CD4-positive, alpha-beta T cell treated with Interleukin-12 subunit alpha and Interleukin-12 subunit beta, for 1 hour (primary cell): ENCODE data around the gene TTC21A.
"Not testable (repeated sequence)": the region's sequence is repeated elsewhere in the genome, so short reads cannot be mapped to it uniquely, and the experiment has no call there.

Source experiments
- DNase-seq: peaks from one replicate; pipeline ENCODE4 v3.0.0-alpha.2; 2020

The TTC21A gene, protein sequence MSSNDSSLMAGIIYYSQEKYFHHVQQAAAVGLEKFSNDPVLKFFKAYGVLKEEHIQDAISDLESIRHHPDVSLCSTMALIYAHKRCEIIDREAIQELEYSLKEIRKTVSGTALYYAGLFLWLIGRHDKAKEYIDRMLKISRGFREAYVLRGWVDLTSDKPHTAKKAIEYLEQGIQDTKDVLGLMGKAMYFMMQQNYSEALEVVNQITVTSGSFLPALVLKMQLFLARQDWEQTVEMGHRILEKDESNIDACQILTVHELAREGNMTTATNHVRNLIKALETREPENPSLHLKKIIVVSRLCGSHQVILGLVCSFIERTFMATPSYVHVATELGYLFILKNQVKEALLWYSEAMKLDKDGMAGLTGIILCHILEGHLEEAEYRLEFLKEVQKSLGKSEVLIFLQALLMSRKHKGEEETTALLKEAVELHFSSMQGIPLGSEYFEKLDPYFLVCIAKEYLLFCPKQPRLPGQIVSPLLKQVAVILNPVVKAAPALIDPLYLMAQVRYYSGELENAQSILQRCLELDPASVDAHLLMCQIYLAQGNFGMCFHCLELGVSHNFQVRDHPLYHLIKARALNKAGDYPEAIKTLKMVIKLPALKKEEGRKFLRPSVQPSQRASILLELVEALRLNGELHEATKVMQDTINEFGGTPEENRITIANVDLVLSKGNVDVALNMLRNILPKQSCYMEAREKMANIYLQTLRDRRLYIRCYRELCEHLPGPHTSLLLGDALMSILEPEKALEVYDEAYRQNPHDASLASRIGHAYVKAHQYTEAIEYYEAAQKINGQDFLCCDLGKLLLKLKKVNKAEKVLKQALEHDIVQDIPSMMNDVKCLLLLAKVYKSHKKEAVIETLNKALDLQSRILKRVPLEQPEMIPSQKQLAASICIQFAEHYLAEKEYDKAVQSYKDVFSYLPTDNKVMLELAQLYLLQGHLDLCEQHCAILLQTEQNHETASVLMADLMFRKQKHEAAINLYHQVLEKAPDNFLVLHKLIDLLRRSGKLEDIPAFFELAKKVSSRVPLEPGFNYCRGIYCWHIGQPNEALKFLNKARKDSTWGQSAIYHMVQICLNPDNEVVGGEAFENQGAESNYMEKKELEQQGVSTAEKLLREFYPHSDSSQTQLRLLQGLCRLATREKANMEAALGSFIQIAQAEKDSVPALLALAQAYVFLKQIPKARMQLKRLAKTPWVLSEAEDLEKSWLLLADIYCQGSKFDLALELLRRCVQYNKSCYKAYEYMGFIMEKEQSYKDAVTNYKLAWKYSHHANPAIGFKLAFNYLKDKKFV (N-terminal part only)

GRCh38 chr3:39107388-39108199 is at the start of gene TTC21A, which contains the start of gene GORASP1:
TSS of gene TTC21A (plus strand) at chr3:39107680. CDS start at chr3:39107838, 158 bp downstream.
TSS of gene GORASP1 (minus strand) at chr3:39107627. CDS start at chr3:39107541, 86 bp downstream.
- DNase-seq: peak; percentile 75

DNA sequence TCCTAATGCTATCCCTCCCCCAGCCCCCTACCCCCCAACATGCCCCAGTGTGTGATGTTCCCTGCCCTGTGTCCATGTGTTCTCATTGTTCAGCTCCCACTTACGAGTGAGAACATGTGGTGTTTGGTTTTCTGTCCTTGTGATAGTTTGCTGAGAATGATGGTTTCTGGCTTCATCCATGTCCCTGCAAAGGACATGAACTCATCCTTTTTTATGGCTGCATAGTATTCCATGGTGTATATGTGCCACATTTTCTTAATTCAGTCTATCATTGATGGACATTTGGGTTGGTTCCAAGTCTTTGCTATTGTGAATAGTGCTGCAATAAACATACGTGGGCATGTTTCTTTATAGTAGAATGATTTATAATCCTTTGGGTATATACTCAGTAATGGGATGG is 46.3 kb upstream of the TTC21A start:
- DNase-seq: not testable (repeated sequence)

GRCh38 chr3:39062180-39062579 is 45.3 kb upstream of the TTC21A start:
- DNase-seq: no peak

GRCh38 chr3:39063143-39063542 is 44.3 kb upstream of the TTC21A start:
- DNase-seq: no peak

- DNase-seq: no peak
These were observed 42.8 kb upstream of the TTC21A start for GRCh38 chr3:39064646-39065045.

DNA sequence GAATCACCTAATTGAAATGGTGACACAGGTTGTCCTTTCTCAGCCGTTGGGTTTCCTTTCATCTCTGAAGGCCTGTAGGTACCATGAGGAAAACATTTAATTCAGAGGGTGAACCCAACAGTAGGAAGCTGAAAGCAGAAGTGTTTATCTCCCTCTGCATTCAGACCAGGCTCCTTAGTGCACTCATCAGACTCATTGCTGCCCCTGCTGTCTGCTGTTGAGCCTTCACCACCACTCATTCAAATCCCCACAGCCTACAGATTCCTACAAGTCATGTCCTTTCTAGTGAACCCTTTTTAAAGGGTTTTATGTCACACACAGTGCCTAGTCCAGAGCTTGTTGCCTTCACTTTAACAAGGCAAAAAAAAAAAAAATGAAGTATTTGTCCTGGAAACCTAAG is 42.3 kb upstream of the TTC21A start:
- peak; percentile 28 for DNase-seq

- no peak for DNase-seq
These were observed 40.2 kb upstream of the TTC21A start for GRCh38 chr3:39067286-39067685.

- DNase-seq: no peak
These were observed 38.9 kb upstream of the TTC21A start for GRCh38 chr3:39068556-39068955.

- no peak for DNase-seq
These were observed 31.6 kb upstream of the TTC21A start for GRCh38 chr3:39075910-39076309.

DNA sequence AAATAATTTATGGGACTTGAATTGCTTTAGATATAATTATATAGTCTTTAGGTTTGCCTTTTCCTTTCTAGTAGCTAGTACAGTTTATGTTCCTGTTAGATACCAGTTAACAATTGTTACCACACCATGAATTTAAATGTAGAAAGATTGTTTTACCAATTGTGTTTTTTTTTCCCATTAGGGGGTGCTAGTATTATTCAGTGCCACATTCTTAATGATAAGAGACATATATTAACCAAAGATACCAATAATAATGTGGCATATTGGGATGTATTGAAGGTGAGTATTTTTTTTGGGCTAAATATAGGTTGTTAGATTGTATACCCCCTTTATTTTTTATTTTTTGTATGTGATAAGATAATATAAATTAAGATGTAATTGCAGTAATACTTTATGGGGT is 27.9 kb upstream of the TTC21A start:
- no peak for DNase-seq

DNA sequence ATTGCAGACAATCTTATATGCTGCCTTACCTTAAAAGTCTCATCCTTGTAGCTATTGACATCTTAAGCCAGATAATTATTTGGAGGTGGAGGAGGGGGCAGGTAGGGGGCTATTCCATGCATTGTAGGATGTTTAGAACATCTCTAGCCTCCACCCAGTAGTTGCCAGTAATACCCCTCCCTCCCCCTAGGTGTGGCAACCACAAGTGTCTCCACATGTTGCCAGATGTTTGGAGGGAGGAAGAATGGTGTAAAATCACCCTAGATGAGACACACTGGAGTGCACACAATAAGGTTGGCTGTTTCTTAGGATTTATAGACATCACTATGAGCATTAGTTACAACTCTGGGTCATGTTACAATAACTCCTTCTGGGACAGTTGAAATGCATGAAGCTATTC is 27.5 kb upstream of the TTC21A start:
- DNase-seq: no peak

DNA sequence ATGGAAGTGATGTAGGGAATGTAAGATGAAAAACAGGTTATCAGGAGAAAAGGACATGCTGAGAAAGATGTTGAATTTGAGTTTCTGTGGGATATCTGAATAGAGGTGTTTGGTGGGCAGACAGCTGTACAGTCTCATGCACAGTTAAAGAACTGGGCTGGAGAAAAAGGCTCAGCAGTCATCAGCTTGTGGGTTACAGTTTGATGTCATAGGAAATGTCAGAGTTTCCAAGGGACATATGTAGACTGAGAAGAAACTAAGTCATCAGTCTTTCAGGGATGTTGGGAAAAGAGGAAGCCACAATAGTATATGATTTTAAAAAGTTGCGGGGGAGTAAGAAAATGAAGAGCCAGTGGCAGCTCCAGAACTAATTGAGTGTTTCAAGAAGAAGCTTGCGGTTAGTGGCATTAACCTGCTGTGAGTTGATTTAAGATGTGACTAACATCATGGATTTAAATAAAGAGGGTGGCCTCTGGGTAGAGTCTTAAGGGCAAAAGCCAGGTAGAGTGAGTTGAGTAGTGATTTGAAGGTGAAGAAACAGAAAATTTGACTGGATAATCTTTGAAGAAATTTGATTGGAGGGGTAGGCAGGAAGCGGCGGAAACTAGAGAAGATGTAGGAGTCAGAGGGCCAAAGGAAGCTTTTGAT is 24.7 kb upstream of the TTC21A start:
- DNase-seq: no peak

- no peak for DNase-seq
These were observed 21.3 kb upstream of the TTC21A start for GRCh38 chr3:39086144-39086543.

- DNase-seq: no peak
These were observed 19.0 kb upstream of the TTC21A start for GRCh38 chr3:39088456-39088855.

GRCh38 chr3:39088889-39089288 is 18.6 kb upstream of the TTC21A start:
- DNase-seq: no peak

GRCh38 chr3:39090922-39091321 is 16.6 kb upstream of the TTC21A start:
- no peak for DNase-seq

DNA sequence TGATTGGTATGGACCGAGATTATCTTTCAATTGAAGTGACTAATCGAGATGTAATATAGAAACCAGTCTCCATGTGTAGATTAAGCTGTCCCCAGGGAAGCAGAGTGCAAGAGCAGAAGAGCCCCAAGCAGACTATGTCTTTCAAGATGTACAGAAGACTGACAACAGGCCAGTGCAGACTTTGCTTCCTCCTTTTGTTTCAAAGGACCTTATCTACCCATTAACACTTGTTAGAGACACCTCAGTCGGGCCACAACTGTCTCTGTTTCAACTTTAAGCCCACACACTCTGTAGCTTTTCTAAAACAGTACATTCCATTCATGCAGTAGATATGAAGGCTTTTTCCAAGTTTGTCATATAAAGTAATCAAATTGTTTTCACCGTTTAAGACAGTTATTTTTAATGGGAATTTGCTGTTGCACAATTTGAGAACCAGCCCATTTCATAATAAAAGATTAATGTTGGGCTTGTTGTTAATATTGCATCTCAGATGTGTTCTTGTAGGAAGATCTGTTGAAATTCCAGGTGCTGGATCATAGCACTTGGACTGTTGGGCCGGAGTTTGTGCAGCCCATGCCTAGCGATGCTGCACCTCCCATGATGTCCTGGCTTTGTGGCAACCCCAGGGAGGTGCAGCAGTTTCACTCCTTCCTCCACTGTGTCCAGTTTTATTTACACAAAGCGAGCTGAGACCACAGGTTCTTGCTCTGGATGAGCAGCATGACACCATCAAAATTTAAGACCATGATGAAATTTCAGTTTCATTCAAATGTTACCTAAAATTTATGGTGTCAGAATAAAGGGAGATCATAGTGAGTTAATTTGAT is 12.4 kb upstream of the TTC21A start:
- no peak for DNase-seq

GRCh38 chr3:39095778-39096177 is 11.7 kb upstream of the TTC21A start:
- no peak for DNase-seq

GRCh38 chr3:39096775-39097174 is 10.7 kb upstream of the TTC21A start:
- DNase-seq: no peak

DNA sequence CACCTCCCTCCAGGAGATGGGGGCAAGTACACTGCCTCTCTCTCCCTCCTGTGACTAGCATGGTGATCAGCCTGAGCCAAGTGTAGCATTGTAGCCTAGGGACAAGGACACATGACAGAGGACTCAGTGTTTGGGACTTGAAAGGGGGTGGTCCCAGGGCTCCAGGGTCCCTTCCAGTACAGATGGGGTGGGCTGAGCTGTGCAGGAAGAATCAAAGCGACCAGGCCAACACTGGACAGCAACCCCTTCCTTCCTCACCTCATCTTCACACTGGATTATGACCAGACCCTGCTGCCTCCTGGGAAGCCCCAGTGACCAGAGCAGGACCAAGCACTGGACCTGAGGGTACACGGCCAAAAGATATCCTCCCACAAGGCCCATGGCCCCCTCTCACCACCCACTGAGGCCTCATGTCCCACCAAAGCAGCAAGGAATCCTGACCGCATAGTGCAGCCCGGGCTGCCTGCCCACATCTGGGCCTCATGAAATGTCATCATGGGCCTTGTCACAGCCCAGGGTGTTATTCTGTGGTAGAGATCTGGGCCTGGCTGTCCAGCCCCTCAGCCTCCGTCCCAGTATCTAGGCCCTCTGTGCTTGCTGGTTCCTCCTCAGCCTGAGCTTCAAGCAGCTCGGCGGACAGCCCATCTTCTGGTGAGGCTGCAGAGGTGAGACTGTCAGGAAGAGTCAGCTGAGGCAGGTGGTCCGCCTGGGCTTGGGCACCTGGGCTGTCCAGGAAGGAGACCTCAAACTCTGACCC is 9.6 kb upstream of the TTC21A start:
- DNase-seq: no peak
